D721Med (cell line): Measurements from ENCODE around the gene FCHSD1.

Experiments used
- DNase-seq: peaks from one replicate; pipeline ENCODE4 v3.0.0; 2011; ENCODE audit warnings: low spot score; ENCODE audit not compliant: insufficient read length
- FAIRE-seq: peaks from 2 replicates; lab custom pipeline; 2011; peaks lifted over from hg19 to GRCh38; lab: Jason Lieb, UNC
- CTCF ChIP-seq: IDR thresholded peaks from 2 replicates; pipeline ENCODE4 v1.5.1; 2012; ENCODE audit warnings: mild to moderate bottlenecking, control low read depth; ENCODE audit not compliant: insufficient read depth; ENCODE audit errors: missing control alignments

FCHSD1 gene

GRCh38 chr5:141650851-141651727 is at the start of gene FCHSD1:
Gene FCHSD1, minus strand, starts transcription at chr5:141651418. Its CDS starts 50 bp downstream, at chr5:141651368.
- TF ChIP-seq CTCF = no peak
- FAIRE-seq = no peak
- no peak for DNase-seq

GRCh38 chr5:141697586-141697985 is 46.4 kb upstream of the FCHSD1 start:
- no peak for DNase-seq
- no peak for TF ChIP-seq CTCF
- no peak for FAIRE-seq

DNA sequence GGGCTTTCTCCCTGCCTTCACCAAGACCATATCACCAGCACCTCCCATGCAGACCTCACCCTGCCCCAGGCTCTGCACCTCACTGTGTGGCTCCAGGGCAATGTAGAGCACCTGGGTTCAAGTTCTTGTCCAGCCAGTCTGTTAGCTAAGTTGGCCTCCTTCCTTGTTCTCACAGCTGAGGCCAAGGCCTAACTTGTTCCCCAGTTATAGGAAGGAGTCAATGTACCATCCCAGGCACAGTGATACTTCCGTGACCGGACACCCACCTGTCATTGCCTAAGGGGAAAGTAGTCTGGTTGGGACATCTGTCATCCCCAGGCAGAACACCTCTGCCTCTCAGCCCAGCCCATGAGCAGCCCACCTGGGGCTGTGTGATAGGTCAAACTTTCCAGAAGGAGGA is 45.2 kb upstream of the FCHSD1 start:
- DNase-seq (no peak), FAIRE-seq (no peak)
- TF ChIP-seq CTCF = no peak

DNA sequence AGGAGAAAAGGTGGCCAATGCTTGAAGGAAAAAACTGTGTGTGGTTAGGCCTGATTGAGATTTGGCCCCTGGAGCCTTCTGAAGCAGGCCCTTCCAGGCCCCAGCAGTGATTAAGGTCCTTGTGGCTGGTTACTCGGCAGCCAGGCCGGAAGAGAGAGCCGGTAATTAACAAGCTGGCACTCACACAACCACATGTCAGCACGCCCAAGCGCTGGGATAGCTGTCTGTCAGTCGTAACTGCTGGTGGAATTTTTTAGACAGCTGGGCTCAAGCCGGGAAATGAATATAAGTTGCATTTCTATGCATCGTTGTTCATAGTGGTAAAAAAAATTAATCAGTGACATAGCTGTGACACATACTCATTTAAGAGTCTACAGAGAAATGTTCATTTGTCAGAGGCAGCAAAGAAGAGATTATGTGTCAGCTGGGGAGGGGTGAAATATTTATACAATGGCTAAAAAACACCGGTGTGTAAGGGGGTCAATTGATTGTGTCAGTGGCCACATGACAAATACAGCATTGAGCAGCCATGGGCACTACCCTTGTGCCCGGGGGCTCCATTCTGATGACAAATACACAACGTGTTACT is 44.5 kb upstream of the FCHSD1 start:
- DNase-seq (no peak), FAIRE-seq (no peak)
- TF ChIP-seq CTCF = no peak

DNA sequence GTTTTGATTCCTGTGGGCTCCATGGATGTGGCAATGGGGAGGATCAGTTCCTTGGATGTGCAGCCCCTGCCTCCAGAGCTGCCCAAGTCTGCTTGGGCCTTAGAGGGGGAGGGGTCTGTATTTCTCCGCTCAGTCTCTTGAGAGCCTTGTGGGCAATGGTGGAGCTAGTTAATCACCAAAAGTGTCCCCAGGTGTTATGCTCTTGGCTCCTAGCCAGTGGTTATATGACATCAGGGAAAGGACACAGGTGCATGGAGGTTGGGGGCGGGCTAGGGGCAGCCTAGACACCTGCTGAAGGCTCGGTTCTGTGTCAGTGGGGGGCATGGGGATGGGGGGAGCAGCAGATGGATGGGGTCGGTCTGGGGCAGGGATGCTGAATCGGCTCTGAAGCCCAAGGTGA is 43.3 kb upstream of the FCHSD1 start:
- FAIRE-seq (no peak), DNase-seq (no peak)
- no peak for TF ChIP-seq CTCF

- TF ChIP-seq CTCF = no peak
- DNase-seq (no peak), FAIRE-seq (no peak)
Measured at GRCh38 chr5:141692919-141693725, 41.9 kb upstream of the FCHSD1 start.
